HEK293 (cell line): Measurements from ENCODE around the gene ZNF445.

Experiments
- CTCF ChIA-PET: fragments of 350-600 bp; formaldehyde crosslinking; extraction: SDS; loops from one replicate; lab custom pipeline; 2021; ENCODE audit warnings: antibody characterized with exemption; lab: Yijun Ruan, JAX
- POLR2A ChIA-PET: fragments of 300-600 bp; formaldehyde crosslinking; extraction: SDS; loops from one replicate; lab custom pipeline; 2020; ENCODE audit warnings: antibody characterized with exemption, inconsistent platforms; lab: Yijun Ruan, JAX
- H3K27ac ChIP-seq: fragments of 200-500 bp; sonication (Bioruptor generic); 2 replicates; pipeline ENCODE4 v1.5.1; 2014; ENCODE audit warnings: low read depth, low read length, control low read depth, inconsistent platforms; ENCODE audit errors: extremely low read depth
- H3K36me3 ChIP-seq, 2 experiments: fragments of 200-500 bp in 1 of 2; sonication (Bioruptor generic) in 1 of 2; 1 replicate in 1 of 2; 2 replicates in 1 of 2; pipeline ENCODE4 v1.5.1; 2014 to 2017; ENCODE audit warnings: inconsistent platforms in 2 of 2, low read length in 2 of 2; ENCODE audit not compliant: control insufficient read depth in 2 of 2, insufficient read depth in 1 of 2
- H3K4me1 ChIP-seq: fragments of 200-500 bp; sonication (Bioruptor generic); 2 replicates; pipeline ENCODE4 v1.5.1; 2014; ENCODE audit warnings: mild to moderate bottlenecking, low read length, inconsistent platforms; ENCODE audit not compliant: control insufficient read depth, insufficient read depth
- H3K4me3 ChIP-seq: 2 replicates; pipeline ENCODE4 v1.5.1; 2011; ENCODE audit warnings: low read depth, mild to moderate bottlenecking, control low read depth, low read length, moderate library complexity
- H3K9me3 ChIP-seq: fragments of 200-500 bp; sonication (Bioruptor generic); 2 replicates; pipeline ENCODE4 v1.5.1; 2014; ENCODE audit warnings: low read depth, low read length, inconsistent platforms; ENCODE audit not compliant: control insufficient read depth, insufficient read depth
- GLIS2 ChIP-seq: fragments of 450-650 bp; formaldehyde crosslinking; IDR thresholded peaks from 2 replicates; pipeline ENCODE4 v1.5.1; 2016; ENCODE audit warnings: missing biosample characterization, missing genetic modification characterization
- KLF9 ChIP-seq: fragments of 450-650 bp; formaldehyde crosslinking; IDR thresholded peaks from 2 replicates; pipeline ENCODE4 v1.5.1; 2016; ENCODE audit warnings: missing biosample characterization, missing genetic modification characterization, low read depth
- SETDB1 ChIP-seq: IDR thresholded peaks from one replicate; pipeline ENCODE4 v1.6.1; 2017; ENCODE audit warnings: mild to moderate bottlenecking, low read length, moderate library complexity, mixed read lengths; ENCODE audit not compliant: insufficient read length
- SP2 ChIP-seq: fragments of 450-650 bp; formaldehyde crosslinking; IDR thresholded peaks from 2 replicates; pipeline ENCODE4 v1.5.1; 2016; ENCODE audit warnings: missing biosample characterization, missing genetic modification characterization
- SP3 ChIP-seq: fragments of 450-650 bp; formaldehyde crosslinking; IDR thresholded peaks from 2 replicates; pipeline ENCODE4 v1.5.1; 2016; ENCODE audit warnings: missing biosample characterization, missing genetic modification characterization
- ZBTB17 ChIP-seq: fragments of 450-650 bp; formaldehyde crosslinking; IDR thresholded peaks from 2 replicates; pipeline ENCODE4 v1.5.1; 2016; ENCODE audit warnings: missing biosample characterization, missing genetic modification characterization
- ZNF121 ChIP-seq: fragments of 450-650 bp; formaldehyde crosslinking; IDR thresholded peaks from 2 replicates; pipeline ENCODE4 v1.5.1; 2016; ENCODE audit warnings: missing biosample characterization, missing genetic modification characterization
- ZNF175 ChIP-seq: fragments of 450-650 bp; formaldehyde crosslinking; IDR thresholded peaks from 2 replicates; pipeline ENCODE4 v1.5.1; 2016; ENCODE audit warnings: missing biosample characterization, missing genetic modification characterization
- ZNF211 ChIP-seq: fragments of 450-650 bp; formaldehyde crosslinking; IDR thresholded peaks from 2 replicates; pipeline ENCODE4 v1.5.1; 2016; ENCODE audit warnings: low read depth, missing biosample characterization, missing genetic modification characterization
- ZNF26 ChIP-seq: fragments of 450-650 bp; formaldehyde crosslinking; IDR thresholded peaks from 2 replicates; pipeline ENCODE4 v1.5.1; 2016; ENCODE audit warnings: missing biosample characterization, missing genetic modification characterization
- ZNF350 ChIP-seq: fragments of 450-650 bp; formaldehyde crosslinking; IDR thresholded peaks from 2 replicates; pipeline ENCODE4 v1.5.0; 2017; ENCODE audit warnings: missing biosample characterization, mild to moderate bottlenecking, missing genetic modification characterization
- ZNF362 ChIP-seq: fragments of 450-650 bp; formaldehyde crosslinking; IDR thresholded peaks from 2 replicates; pipeline ENCODE4 v1.5.1; 2016; ENCODE audit warnings: missing biosample characterization, missing genetic modification characterization
- ZNF529 ChIP-seq: fragments of 450-650 bp; formaldehyde crosslinking; IDR thresholded peaks from 2 replicates; pipeline ENCODE4 v1.5.1; 2017; ENCODE audit warnings: missing genetic modification characterization, missing biosample characterization; ENCODE audit not compliant: insufficient replicate concordance
- ZNF548 ChIP-seq: fragments of 450-650 bp; formaldehyde crosslinking; IDR thresholded peaks from 2 replicates; pipeline ENCODE4 v1.5.1; 2016; ENCODE audit warnings: missing biosample characterization, missing genetic modification characterization
- ZNF555 ChIP-seq: fragments of 450-650 bp; formaldehyde crosslinking; conservative IDR thresholded peaks from 2 replicates; pipeline ENCODE4 v1.5.1; 2017; ENCODE audit warnings: missing biosample characterization, mild to moderate bottlenecking, missing genetic modification characterization, inconsistent platforms
- ZNF670 ChIP-seq: fragments of 450-650 bp; formaldehyde crosslinking; IDR thresholded peaks from 2 replicates; pipeline ENCODE4 v1.5.1; 2016; ENCODE audit warnings: missing biosample characterization, missing genetic modification characterization, low read depth
- ZNF791 ChIP-seq: fragments of 450-650 bp; formaldehyde crosslinking; IDR thresholded peaks from 2 replicates; pipeline ENCODE4 v1.5.1; 2016; ENCODE audit warnings: missing biosample characterization, missing genetic modification characterization
- ZSCAN18 ChIP-seq: fragments of 450-650 bp; formaldehyde crosslinking; IDR thresholded peaks from 2 replicates; pipeline ENCODE4 v1.5.1; 2016; ENCODE audit warnings: missing biosample characterization, missing genetic modification characterization
- TF ChIP-seq, protein P1 (sequence below): fragments of 450-650 bp; formaldehyde crosslinking; IDR thresholded peaks from 2 replicates; pipeline ENCODE4 v1.5.1; 2016; ENCODE audit warnings: missing biosample characterization, missing genetic modification characterization
- TF ChIP-seq, protein P2 (sequence below): fragments of 450-650 bp; formaldehyde crosslinking; IDR thresholded peaks from 2 replicates; pipeline ENCODE4 v1.5.1; 2016; ENCODE audit warnings: missing biosample characterization, missing genetic modification characterization
- TF ChIP-seq, protein P3 (sequence below): IDR thresholded peaks from 2 replicates; pipeline ENCODE4 v1.6.1; 2011; ENCODE audit warnings: mild to moderate bottlenecking, low read depth, low read length, borderline replicate concordance

Gene ZNF445

GRCh38 chr3:44427683-44428082 is 49.8 kb downstream of the ZNF445 start:
- POLR2A ChIA-PET = no interaction called here
- TF ChIP-seq ZNF211 (no peak), SP2 (tag by site-specific recombination) (no peak), ZNF529 (no peak), SP3 (no peak), ZNF548 (tag by site-specific recombination) (no peak), ZNF555 (tag by site-specific recombination) (no peak), ZBTB17 (tag by site-specific recombination) (no peak), ZNF26 (tag by site-specific recombination) (no peak), ZNF175 (tag by site-specific recombination) (no peak), ZSCAN18 (tag by site-specific recombination) (no peak), ZNF350 (tag by site-specific recombination) (no peak), SETDB1 (no peak), ZNF670 (tag by site-specific recombination) (no peak), ZNF362 (no peak)
- TF ChIP-seq, protein P1, sequence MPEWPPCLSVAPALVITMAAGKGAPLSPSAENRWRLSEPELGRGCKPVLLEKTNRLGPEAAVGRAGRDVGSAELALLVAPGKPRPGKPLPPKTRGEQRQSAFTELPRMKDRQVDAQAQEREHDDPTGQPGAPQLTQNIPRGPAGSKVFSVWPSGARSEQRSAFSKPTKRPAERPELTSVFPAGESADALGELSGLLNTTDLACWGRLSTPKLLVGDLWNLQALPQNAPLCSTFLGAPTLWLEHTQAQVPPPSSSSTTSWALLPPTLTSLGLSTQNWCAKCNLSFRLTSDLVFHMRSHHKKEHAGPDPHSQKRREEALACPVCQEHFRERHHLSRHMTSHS (tag by site-specific recombination) = no peak
- TF ChIP-seq, protein P2, sequence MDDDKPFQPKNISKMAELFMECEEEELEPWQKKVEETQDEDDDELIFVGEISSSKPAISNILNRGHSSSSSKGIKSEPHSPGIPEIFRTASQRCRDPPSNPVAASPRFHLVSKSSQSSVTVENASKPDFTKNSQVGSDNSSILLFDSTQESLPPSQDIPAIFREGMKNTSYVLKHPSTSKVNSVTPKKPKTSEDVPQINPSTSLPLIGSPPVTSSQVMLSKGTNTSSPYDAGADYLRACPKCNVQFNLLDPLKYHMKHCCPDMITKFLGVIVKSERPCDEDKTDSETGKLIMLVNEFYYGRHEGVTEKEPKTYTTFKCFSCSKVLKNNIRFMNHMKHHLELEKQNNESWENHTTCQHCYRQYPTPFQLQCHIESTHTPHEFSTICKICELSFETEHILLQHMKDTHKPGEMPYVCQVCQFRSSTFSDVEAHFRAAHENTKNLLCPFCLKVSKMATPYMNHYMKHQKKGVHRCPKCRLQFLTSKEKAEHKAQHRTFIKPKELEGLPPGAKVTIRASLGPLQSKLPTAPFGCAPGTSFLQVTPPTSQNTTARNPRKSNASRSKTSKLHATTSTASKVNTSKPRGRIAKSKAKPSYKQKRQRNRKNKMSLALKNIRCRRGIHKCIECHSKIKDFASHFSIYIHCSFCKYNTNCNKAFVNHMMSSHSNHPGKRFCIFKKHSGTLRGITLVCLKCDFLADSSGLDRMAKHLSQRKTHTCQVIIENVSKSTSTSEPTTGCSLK (tag by site-specific recombination) = no peak
- Histone ChIP-seq H3K36me3 (no peaks in the 10 kb centered on the region), H3K4me3 (no peak overlapping the region), H3K4me1 (no peaks in the 10 kb centered on the region), H3K27ac (no peak overlapping the region), H3K9me3 (no peaks in the 10 kb centered on the region)
- CTCF ChIA-PET = interaction anchor here (0.6 kb wide), 1 partner anchor 22 kb away, joined by 3 read pairs; no protein-coding TSS in a partner anchor

- POLR2A ChIA-PET = interaction anchor here (0.7 kb wide), 1 partner anchor 1488 kb away, joined by 3 read pairs; no protein-coding TSS in a partner anchor
- no peaks in the 10 kb centered on the region for H3K4me1 ChIP-seq
- CTCF ChIA-PET = interaction anchor here (0.6 kb wide), 1 partner anchor 8 kb away, joined by 3 read pairs; no protein-coding TSS in a partner anchor
- no peaks in the 10 kb centered on the region for H3K9me3 ChIP-seq
- H3K27ac ChIP-seq = no peak overlapping the region
- TF ChIP-seq KLF9 (tag by site-specific recombination) (no peak), ZNF121 (tag by site-specific recombination) (no peak), ZNF791 (tag by site-specific recombination) (no peak), GLIS2 (tag by site-specific recombination) (no peak)
- TF ChIP-seq, protein P3, sequence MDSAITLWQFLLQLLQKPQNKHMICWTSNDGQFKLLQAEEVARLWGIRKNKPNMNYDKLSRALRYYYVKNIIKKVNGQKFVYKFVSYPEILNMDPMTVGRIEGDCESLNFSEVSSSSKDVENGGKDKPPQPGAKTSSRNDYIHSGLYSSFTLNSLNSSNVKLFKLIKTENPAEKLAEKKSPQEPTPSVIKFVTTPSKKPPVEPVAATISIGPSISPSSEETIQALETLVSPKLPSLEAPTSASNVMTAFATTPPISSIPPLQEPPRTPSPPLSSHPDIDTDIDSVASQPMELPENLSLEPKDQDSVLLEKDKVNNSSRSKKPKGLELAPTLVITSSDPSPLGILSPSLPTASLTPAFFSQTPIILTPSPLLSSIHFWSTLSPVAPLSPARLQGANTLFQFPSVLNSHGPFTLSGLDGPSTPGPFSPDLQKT = no peak
- no peaks in the 10 kb centered on the region for H3K36me3 ChIP-seq
- H3K4me3 ChIP-seq = no peak overlapping the region
Measured at GRCh38 chr3:44424758-44425157, 52.7 kb downstream of the ZNF445 start.
